Activated CD4-positive, alpha-beta T cell treated with anti-CD3 and anti-CD28 coated beads for 36 hours (primary cell): ENCODE data around the gene PRIM2. TPM values are rescaled to one million over a fixed set of nuclear protein-coding genes. Genes with fewer than 3 reads are reported as not detected.
"Not testable (repeated sequence)": the region's sequence is repeated elsewhere in the genome, so short reads cannot be mapped to it uniquely, and the experiment has no call there.

ENCODE experiments used
- ATAC-seq: fragments of 200-7000 bp; cut with Tn5 transposase; one replicate; pipeline ENCODE4 v1.10.0; 2021; ENCODE audit warnings: mild to moderate bottlenecking, moderate library complexity
- CTCF ChIA-PET: fragments of 350-600 bp; sonication (Branson Sonifier 250); formaldehyde crosslinking; loops from one replicate; lab custom pipeline; 2021; ENCODE audit warnings: antibody characterized with exemption; lab: Charles Lee
- POLR2A ChIA-PET: fragments of 350-600 bp; sonication (Branson Sonifier 250); formaldehyde crosslinking; loops from one replicate; lab custom pipeline; 2021; ENCODE audit warnings: antibody characterized with exemption, inconsistent platforms; lab: Charles Lee
- DNase-seq: peaks from one replicate; pipeline ENCODE4 v3.0.0-alpha.2; 2020
- H3K27ac Mint-ChIP-seq: one replicate; pipeline ENCODE4 v1.8.0; 2021; ENCODE audit warnings: mixed read lengths
- H3K27me3 Mint-ChIP-seq: one replicate; pipeline ENCODE4 v1.8.0; 2021; ENCODE audit warnings: mixed read lengths
- H3K36me3 Mint-ChIP-seq: one replicate; pipeline ENCODE4 v1.8.0; 2021; ENCODE audit warnings: low read depth, mixed read lengths
- H3K4me1 Mint-ChIP-seq: one replicate; pipeline ENCODE4 v1.8.0; 2021; ENCODE audit warnings: mixed read lengths
- H3K4me3 Mint-ChIP-seq: one replicate; pipeline ENCODE4 v1.8.0; 2021; ENCODE audit warnings: mild to moderate bottlenecking, moderate library complexity, mixed read lengths
- H3K9me3 Mint-ChIP-seq: one replicate; pipeline ENCODE4 v1.8.0; 2021; ENCODE audit warnings: low read depth, mixed read lengths
- intact Hi-C, 2 experiments: fragments of 100-400 bp; cut with DNase I in 1 of 2; cut with micrococcal nuclease in 1 of 2; formaldehyde crosslinking; loops; one replicate each; pipeline versions ENCODE4 v1.14.2 to v1.15.1; 2022 to 2024; cut with DNase I, micrococcal nuclease
- total RNA-seq, 2 experiments: library from RNA; stranded (reverse); gene quantifications; one replicate each; pipeline ENCODE4 v1.2.3, GENCODE V29; 2021

Gene PRIM2
- total RNA-seq, 2 experiments from 2014 or later = 36.4 to 42.3 TPM

- POLR2A ChIA-PET, H3K27me3 Mint-ChIP-seq, DNase-seq, intact Hi-C loops, H3K4me1 Mint-ChIP-seq, H3K4me3 Mint-ChIP-seq, H3K27ac Mint-ChIP-seq, ATAC-seq, H3K9me3 Mint-ChIP-seq: not testable (repeated sequence)
- CTCF ChIA-PET = interaction anchor here (0.6 kb wide), 1 partner anchor 24 kb away, joined by 3 read pairs; no protein-coding TSS in a partner anchor
- peaks cover 19% of the 10 kb centered on the region for H3K36me3 Mint-ChIP-seq
Measured at GRCh38 chr6:57459781-57460180, 142.4 kb downstream of the PRIM2 start.

- H3K27ac Mint-ChIP-seq, ATAC-seq, intact Hi-C loops, H3K9me3 Mint-ChIP-seq, H3K4me3 Mint-ChIP-seq, H3K27me3 Mint-ChIP-seq, H3K4me1 Mint-ChIP-seq, POLR2A ChIA-PET, CTCF ChIA-PET, DNase-seq: not testable (repeated sequence)
- H3K36me3 Mint-ChIP-seq = peaks cover 19% of the 10 kb centered on the region
Measured at GRCh38 chr6:57461022-57461421, 143.6 kb downstream of the PRIM2 start.

GRCh38 chr6:57463809-57464208 is 146.4 kb downstream of the PRIM2 start:
- DNase-seq, intact Hi-C loops, H3K4me1 Mint-ChIP-seq, H3K27ac Mint-ChIP-seq, H3K27me3 Mint-ChIP-seq, ATAC-seq, H3K9me3 Mint-ChIP-seq, H3K4me3 Mint-ChIP-seq, CTCF ChIA-PET, POLR2A ChIA-PET: not testable (repeated sequence)
- H3K36me3 Mint-ChIP-seq = peaks cover 19% of the 10 kb centered on the region

- H3K4me3 Mint-ChIP-seq, ATAC-seq, CTCF ChIA-PET, DNase-seq, H3K27ac Mint-ChIP-seq, H3K9me3 Mint-ChIP-seq, POLR2A ChIA-PET, intact Hi-C loops, H3K4me1 Mint-ChIP-seq, H3K27me3 Mint-ChIP-seq: not testable (repeated sequence)
- peaks cover 19% of the 10 kb centered on the region for H3K36me3 Mint-ChIP-seq
Measured at GRCh38 chr6:57465968-57466367, 148.5 kb downstream of the PRIM2 start.

GRCh38 chr6:57469072-57469471 is 151.6 kb downstream of the PRIM2 start:
- POLR2A ChIA-PET = no interaction called here
- CTCF ChIA-PET = no interaction called here
- intact Hi-C loops = no loop called here
- Mint-ChIP-seq H3K4me3 (no peak overlapping the region), H3K27me3 (no peaks in the 10 kb centered on the region), H3K36me3 (peaks cover 16% of the 10 kb centered on the region), H3K4me1 (no peaks in the 10 kb centered on the region), H3K9me3 (no peaks in the 10 kb centered on the region), H3K27ac (no peak overlapping the region)
- ATAC-seq (no peak), DNase-seq (no peak)

GRCh38 chr6:57470148-57470547 is 152.7 kb downstream of the PRIM2 start:
- H3K27ac Mint-ChIP-seq, H3K36me3 Mint-ChIP-seq, POLR2A ChIA-PET, H3K4me3 Mint-ChIP-seq, H3K27me3 Mint-ChIP-seq, H3K4me1 Mint-ChIP-seq, ATAC-seq, intact Hi-C loops, H3K9me3 Mint-ChIP-seq, DNase-seq, CTCF ChIA-PET: not testable (repeated sequence)

GRCh38 chr6:57471314-57471864 is 154.0 kb downstream of the PRIM2 start:
- H3K4me1 Mint-ChIP-seq, intact Hi-C loops, H3K27me3 Mint-ChIP-seq: not testable (repeated sequence)

GRCh38 chr6:57472861-57473362 is 155.5 kb downstream of the PRIM2 start:
- CTCF ChIA-PET, POLR2A ChIA-PET, H3K27me3 Mint-ChIP-seq, H3K4me3 Mint-ChIP-seq, H3K36me3 Mint-ChIP-seq, H3K9me3 Mint-ChIP-seq, DNase-seq, H3K27ac Mint-ChIP-seq, H3K4me1 Mint-ChIP-seq, ATAC-seq, intact Hi-C loops: not testable (repeated sequence)

More at GRCh38 chr6:57471314-57471864, 154.0 kb downstream of the PRIM2 start:
- H3K9me3 Mint-ChIP-seq, H3K27ac Mint-ChIP-seq, POLR2A ChIA-PET, H3K36me3 Mint-ChIP-seq, ATAC-seq, H3K4me3 Mint-ChIP-seq, DNase-seq, CTCF ChIA-PET: not testable (repeated sequence)

- POLR2A ChIA-PET, H3K4me1 Mint-ChIP-seq, H3K9me3 Mint-ChIP-seq, H3K27ac Mint-ChIP-seq, ATAC-seq, H3K36me3 Mint-ChIP-seq, H3K27me3 Mint-ChIP-seq, intact Hi-C loops, DNase-seq, CTCF ChIA-PET, H3K4me3 Mint-ChIP-seq: not testable (repeated sequence)
Measured at GRCh38 chr6:57474862-57475475, 157.5 kb downstream of the PRIM2 start.

- H3K9me3 Mint-ChIP-seq, DNase-seq, POLR2A ChIA-PET, H3K27ac Mint-ChIP-seq, CTCF ChIA-PET, intact Hi-C loops, H3K36me3 Mint-ChIP-seq, ATAC-seq, H3K4me1 Mint-ChIP-seq, H3K27me3 Mint-ChIP-seq, H3K4me3 Mint-ChIP-seq: not testable (repeated sequence)
Measured at GRCh38 chr6:57475656-57476055, 158.2 kb downstream of the PRIM2 start.

- DNase-seq, POLR2A ChIA-PET, H3K9me3 Mint-ChIP-seq, H3K4me3 Mint-ChIP-seq, intact Hi-C loops, ATAC-seq, H3K27ac Mint-ChIP-seq, H3K4me1 Mint-ChIP-seq, H3K27me3 Mint-ChIP-seq: not testable (repeated sequence)
- H3K36me3 Mint-ChIP-seq = peaks cover 13% of the 10 kb centered on the region
- CTCF ChIA-PET = interaction anchor here (0.7 kb wide), 1 partner anchor 200 kb away, joined by 3 read pairs; no protein-coding TSS in a partner anchor
Measured at GRCh38 chr6:57480194-57480593, 162.8 kb downstream of the PRIM2 start.

GRCh38 chr6:57481121-57481520 is 163.7 kb downstream of the PRIM2 start:
- ATAC-seq, intact Hi-C loops, H3K9me3 Mint-ChIP-seq, H3K27me3 Mint-ChIP-seq, DNase-seq, POLR2A ChIA-PET, H3K4me3 Mint-ChIP-seq, H3K4me1 Mint-ChIP-seq, H3K27ac Mint-ChIP-seq: not testable (repeated sequence)
- CTCF ChIA-PET = interaction anchor here (0.7 kb wide), 1 partner anchor 200 kb away, joined by 3 read pairs; no protein-coding TSS in a partner anchor
- peaks cover 13% of the 10 kb centered on the region for H3K36me3 Mint-ChIP-seq
